ENCODE results near the gene NAB2.

The NAB2 gene

DNA sequence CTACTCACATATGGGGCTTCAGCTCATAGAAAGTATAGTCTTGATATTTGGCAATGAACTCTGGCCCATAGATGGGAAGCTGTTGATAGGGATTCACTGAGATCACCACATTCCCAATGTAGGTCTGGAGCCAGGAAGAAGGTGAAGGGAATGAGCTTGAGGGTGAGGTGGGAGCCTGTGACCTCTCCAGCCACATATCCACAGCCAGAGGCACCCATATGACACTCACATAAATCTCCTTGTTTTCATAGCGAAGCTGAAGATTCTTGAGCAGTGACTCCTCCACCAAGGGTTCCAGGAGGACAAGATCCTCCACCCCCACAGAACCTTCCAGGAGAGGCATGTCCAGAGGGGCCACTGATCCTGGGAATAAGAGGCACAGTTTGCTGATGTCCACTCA lies 40.9 kb upstream of the NAB2 start:
- POLR2A ChIA-PET = no interaction called here
- H3K36me3 ChIP-seq (ENCODE audit: control insufficient read depth in 2 of 2, insufficient read depth in 1 of 2, low read length in 2 of 2) = no peaks in the 10 kb centered on the region
- no peak overlapping the region for H3K27ac ChIP-seq (ENCODE audit: extremely low read depth, low read depth, low read length)
- no peak overlapping the region for H3K4me3 ChIP-seq (ENCODE audit: low read depth, low read length)
- H3K4me1 ChIP-seq (ENCODE audit: control insufficient read depth, insufficient read depth, low read length) = no peaks in the 10 kb centered on the region
- TF ChIP-seq, protein P1, sequence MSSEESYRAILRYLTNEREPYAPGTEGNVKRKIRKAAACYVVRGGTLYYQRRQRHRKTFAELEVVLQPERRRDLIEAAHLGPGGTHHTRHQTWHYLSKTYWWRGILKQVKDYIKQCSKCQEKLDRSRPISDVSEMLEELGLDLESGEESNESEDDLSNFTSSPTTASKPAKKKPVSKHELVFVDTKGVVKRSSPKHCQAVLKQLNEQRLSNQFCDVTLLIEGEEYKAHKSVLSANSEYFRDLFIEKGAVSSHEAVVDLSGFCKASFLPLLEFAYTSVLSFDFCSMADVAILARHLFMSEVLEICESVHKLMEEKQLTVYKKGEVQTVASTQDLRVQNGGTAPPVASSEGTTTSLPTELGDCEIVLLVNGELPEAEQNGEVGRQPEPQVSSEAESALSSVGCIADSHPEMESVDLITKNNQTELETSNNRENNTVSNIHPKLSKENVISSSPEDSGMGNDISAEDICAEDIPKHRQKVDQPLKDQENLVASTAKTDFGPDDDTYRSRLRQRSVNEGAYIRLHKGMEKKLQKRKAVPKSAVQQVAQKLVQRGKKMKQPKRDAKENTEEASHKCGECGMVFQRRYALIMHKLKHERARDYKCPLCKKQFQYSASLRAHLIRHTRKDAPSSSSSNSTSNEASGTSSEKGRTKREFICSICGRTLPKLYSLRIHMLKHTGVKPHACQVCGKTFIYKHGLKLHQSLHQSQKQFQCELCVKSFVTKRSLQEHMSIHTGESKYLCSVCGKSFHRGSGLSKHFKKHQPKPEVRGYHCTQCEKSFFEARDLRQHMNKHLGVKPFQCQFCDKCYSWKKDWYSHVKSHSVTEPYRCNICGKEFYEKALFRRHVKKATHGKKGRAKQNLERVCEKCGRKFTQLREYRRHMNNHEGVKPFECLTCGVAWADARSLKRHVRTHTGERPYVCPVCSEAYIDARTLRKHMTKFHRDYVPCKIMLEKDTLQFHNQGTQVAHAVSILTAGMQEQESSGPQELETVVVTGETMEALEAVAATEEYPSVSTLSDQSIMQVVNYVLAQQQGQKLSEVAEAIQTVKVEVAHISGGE (tag by site-specific recombination; conservative IDR thresholded peaks at IDR 0.05; ENCODE audit: low read depth) = no peak
- TF ChIP-seq ZNF660 (tag by site-specific recombination; IDR thresholded peaks at IDR 0.05) (no peak), ZNF426 (tag by site-specific recombination; IDR thresholded peaks at IDR 0.05) (no peak), KLF16 (tag by site-specific recombination; IDR thresholded peaks at IDR 0.05) (no peak), ZNF16 (tag by site-specific recombination; IDR thresholded peaks at IDR 0.05; ENCODE audit: low read depth) (no peak), ZNF658 (tag by site-specific recombination; IDR thresholded peaks at IDR 0.05) (no peak), ZNF221 (tag by site-specific recombination; IDR thresholded peaks at IDR 0.05; ENCODE audit: borderline replicate concordance) (no peak), KLF7 (tag by site-specific recombination; IDR thresholded peaks at IDR 0.05; ENCODE audit: borderline replicate concordance) (no peak), ZNF48 (tag by site-specific recombination; IDR thresholded peaks at IDR 0.05) (no peak), ZNF37A (tag by site-specific recombination; IDR thresholded peaks at IDR 0.05) (no peak), ZNF157 (tag by site-specific recombination; IDR thresholded peaks at IDR 0.05) (no peak)
- TF ChIP-seq, protein P2, sequence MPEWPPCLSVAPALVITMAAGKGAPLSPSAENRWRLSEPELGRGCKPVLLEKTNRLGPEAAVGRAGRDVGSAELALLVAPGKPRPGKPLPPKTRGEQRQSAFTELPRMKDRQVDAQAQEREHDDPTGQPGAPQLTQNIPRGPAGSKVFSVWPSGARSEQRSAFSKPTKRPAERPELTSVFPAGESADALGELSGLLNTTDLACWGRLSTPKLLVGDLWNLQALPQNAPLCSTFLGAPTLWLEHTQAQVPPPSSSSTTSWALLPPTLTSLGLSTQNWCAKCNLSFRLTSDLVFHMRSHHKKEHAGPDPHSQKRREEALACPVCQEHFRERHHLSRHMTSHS (tag by site-specific recombination; IDR thresholded peaks at IDR 0.05) = no peak
- TF ChIP-seq, protein P3, sequence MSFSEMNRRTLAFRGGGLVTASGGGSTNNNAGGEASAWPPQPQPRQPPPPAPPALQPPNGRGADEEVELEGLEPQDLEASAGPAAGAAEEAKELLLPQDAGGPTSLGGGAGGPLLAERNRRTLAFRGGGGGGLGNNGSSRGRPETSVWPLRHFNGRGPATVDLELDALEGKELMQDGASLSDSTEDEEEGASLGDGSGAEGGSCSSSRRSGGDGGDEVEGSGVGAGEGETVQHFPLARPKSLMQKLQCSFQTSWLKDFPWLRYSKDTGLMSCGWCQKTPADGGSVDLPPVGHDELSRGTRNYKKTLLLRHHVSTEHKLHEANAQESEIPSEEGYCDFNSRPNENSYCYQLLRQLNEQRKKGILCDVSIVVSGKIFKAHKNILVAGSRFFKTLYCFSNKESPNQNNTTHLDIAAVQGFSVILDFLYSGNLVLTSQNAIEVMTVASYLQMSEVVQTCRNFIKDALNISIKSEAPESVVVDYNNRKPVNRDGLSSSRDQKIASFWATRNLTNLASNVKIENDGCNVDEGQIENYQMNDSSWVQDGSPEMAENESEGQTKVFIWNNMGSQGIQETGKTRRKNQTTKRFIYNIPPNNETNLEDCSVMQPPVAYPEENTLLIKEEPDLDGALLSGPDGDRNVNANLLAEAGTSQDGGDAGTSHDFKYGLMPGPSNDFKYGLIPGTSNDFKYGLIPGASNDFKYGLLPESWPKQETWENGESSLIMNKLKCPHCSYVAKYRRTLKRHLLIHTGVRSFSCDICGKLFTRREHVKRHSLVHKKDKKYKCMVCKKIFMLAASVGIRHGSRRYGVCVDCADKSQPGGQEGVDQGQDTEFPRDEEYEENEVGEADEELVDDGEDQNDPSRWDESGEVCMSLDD (tag by site-specific recombination; IDR thresholded peaks at IDR 0.05) = no peak
- TF ChIP-seq, protein P4, sequence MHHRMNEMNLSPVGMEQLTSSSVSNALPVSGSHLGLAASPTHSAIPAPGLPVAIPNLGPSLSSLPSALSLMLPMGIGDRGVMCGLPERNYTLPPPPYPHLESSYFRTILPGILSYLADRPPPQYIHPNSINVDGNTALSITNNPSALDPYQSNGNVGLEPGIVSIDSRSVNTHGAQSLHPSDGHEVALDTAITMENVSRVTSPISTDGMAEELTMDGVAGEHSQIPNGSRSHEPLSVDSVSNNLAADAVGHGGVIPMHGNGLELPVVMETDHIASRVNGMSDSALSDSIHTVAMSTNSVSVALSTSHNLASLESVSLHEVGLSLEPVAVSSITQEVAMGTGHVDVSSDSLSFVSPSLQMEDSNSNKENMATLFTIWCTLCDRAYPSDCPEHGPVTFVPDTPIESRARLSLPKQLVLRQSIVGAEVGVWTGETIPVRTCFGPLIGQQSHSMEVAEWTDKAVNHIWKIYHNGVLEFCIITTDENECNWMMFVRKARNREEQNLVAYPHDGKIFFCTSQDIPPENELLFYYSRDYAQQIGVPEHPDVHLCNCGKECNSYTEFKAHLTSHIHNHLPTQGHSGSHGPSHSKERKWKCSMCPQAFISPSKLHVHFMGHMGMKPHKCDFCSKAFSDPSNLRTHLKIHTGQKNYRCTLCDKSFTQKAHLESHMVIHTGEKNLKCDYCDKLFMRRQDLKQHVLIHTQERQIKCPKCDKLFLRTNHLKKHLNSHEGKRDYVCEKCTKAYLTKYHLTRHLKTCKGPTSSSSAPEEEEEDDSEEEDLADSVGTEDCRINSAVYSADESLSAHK (tag by site-specific recombination; IDR thresholded peaks at IDR 0.05) = no peak
- H3K9me3 ChIP-seq (ENCODE audit: control insufficient read depth, insufficient read depth, low read depth, low read length) = no peaks in the 10 kb centered on the region
- CTCF ChIA-PET = interaction anchor here (0.7 to 4.3 kb wide), 6 partner anchors 17 to 128 kb away, joined by 3 to 15 read pairs (median 4); partner anchors contain the start of gene STAT6

DNA sequence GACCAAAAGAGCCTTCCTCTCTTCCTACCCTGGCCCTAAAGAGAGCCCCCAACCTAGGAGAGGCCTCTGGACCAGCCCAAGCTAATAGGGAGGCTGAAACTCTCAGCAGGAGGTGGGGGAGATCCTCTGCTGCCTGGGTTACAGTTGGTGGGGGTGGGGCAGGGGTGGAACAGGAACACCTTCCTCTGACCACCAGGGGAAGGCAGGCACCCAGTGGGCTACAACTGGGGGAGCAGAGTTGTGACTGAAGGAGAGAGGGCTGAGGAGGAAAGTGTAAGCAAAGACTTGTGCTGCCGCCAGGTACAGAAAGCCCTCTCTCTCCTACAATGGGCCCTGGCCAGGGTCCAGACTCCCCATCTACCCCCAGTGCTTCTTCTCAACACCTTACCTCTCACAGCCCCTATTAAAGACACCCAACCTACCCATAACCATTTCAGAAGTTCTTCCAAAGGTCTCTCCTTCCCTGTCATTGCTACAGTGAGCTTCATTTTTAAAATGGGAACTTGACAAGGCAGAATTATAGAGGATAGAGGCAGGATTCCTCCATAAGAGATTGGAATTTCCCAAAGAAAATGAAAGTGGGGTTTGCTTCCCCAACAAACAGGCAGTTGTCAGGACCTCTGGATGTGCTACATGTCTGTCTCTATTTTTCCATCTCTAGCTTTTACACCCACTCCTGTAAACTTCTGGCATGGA lies 40.3 kb upstream of the NAB2 start:
- Histone ChIP-seq H3K36me3 (ENCODE audit: control insufficient read depth in 2 of 2, insufficient read depth in 1 of 2, low read length in 2 of 2) (no peaks in the 10 kb centered on the region), H3K4me3 (ENCODE audit: low read depth, low read length) (no peak overlapping the region), H3K27ac (ENCODE audit: extremely low read depth, low read depth, low read length) (no peak overlapping the region), H3K9me3 (ENCODE audit: control insufficient read depth, insufficient read depth, low read depth, low read length) (no peaks in the 10 kb centered on the region), H3K4me1 (ENCODE audit: control insufficient read depth, insufficient read depth, low read length) (no peaks in the 10 kb centered on the region)
- CTCF ChIA-PET = interaction anchor here (0.7 to 4.3 kb wide), 7 partner anchors 12 to 127 kb away, joined by 3 to 15 read pairs (median 5); partner anchors contain the start of gene STAT6
- POLR2A ChIA-PET = interaction anchor here (0.5 kb wide), 1 partner anchor 27 kb away, joined by 3 read pairs; no protein-coding TSS in a partner anchor
- no peak for TF ChIP-seq ZNF302 (tag by site-specific recombination; IDR thresholded peaks at IDR 0.05; ENCODE audit: low read depth)
- TF ChIP-seq ZBTB48 (tag by site-specific recombination; IDR thresholded peaks at IDR 0.05) = no peak
- TF ChIP-seq, protein P1 (tag by site-specific recombination; conservative IDR thresholded peaks at IDR 0.05; ENCODE audit: low read depth) = no peak
- TF ChIP-seq ZNF530 (tag by site-specific recombination; IDR thresholded peaks at IDR 0.05; ENCODE audit: low read depth) = no peak
- TF ChIP-seq ZNF473 (tag by site-specific recombination; IDR thresholded peaks at IDR 0.05) = no peak
- no peak for TF ChIP-seq ZNF366 (tag by site-specific recombination; conservative IDR thresholded peaks at IDR 0.05)
